Lower leg skin (tissue), 3 donors: ENCODE results near the gene FILIP1L.

ENCODE experiments used
- POLR2A ChIP-seq, 2 donors: fragments of 450-650 bp; IDR thresholded peaks; one replicate each; pipeline ENCODE4 v1.6.1; 2016 to 2017; ENCODE audit warnings: antibody characterized with exemption in 2 of 2, mild to moderate bottlenecking in 1 of 2, moderate library complexity in 1 of 2
- TF ChIP-seq, protein P1 (sequence below), 3 donors: fragments of 450-650 bp; IDR thresholded peaks; one replicate each; pipeline ENCODE4 v1.5.1; 2016; ENCODE audit warnings: antibody characterized with exemption in 3 of 3, mild to moderate bottlenecking in 3 of 3, moderate library complexity in 2 of 3

DNA sequence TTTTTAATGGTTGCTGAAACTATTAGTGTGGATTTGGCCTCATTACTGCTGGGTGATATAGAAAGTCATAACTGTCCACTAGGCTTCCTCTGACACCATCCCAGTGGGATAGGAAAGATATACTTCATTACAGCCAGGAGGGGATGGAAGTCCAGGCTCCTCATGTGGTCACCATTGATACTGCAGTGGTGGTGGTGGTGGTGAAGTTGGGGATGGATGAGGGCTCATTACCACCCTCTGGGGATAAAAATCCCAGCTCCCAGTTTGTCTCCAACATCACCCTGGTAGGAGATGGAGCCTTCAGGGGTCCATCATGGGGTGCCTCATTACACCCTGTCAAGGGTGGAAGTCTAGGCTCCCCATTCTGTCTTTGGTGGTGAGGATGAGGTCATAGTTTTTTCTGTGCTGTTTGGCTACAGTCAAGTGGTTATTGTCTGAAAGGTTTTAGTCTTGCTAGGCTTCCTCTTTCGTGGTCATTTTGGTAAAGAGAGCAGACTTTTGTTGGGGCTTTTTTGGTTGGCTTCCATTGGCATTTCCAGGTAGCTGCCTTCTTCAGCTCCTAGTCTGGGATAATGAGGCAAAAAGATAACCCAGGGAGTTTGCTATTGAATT, 30.1 kb upstream of the FILIP1L start:
- TF ChIP-seq, protein P1, sequence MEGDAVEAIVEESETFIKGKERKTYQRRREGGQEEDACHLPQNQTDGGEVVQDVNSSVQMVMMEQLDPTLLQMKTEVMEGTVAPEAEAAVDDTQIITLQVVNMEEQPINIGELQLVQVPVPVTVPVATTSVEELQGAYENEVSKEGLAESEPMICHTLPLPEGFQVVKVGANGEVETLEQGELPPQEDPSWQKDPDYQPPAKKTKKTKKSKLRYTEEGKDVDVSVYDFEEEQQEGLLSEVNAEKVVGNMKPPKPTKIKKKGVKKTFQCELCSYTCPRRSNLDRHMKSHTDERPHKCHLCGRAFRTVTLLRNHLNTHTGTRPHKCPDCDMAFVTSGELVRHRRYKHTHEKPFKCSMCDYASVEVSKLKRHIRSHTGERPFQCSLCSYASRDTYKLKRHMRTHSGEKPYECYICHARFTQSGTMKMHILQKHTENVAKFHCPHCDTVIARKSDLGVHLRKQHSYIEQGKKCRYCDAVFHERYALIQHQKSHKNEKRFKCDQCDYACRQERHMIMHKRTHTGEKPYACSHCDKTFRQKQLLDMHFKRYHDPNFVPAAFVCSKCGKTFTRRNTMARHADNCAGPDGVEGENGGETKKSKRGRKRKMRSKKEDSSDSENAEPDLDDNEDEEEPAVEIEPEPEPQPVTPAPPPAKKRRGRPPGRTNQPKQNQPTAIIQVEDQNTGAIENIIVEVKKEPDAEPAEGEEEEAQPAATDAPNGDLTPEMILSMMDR (IDR thresholded peaks at IDR 0.05), result no peak
- no peak for TF ChIP-seq POLR2A (IDR thresholded peaks at IDR 0.05)
